ENCODE data around the gene HES2. TPM values are rescaled to one million over a fixed set of nuclear protein-coding genes. Genes with fewer than 3 reads are reported as not detected.

HES2 gene
- total RNA-seq, 1 donor from 2014 or later = 0.07 TPM

GRCh38 chr1:6385488-6386191, 34.1 kb downstream of the HES2 start:
- peak; percentile 31 for DNase-seq (ENCODE audit: low read depth, low spot score)
- TF ChIP-seq CTCF (conservative IDR thresholded peaks at IDR 0.05) = no peak
- Mint-ChIP-seq H3K27ac (ENCODE audit: unreplicated experiment) (peak overlapping the region; percentile 75), H3K27me3 (ENCODE audit: low read depth) (no peaks in the 10 kb centered on the region), H3K4me3 (peak overlapping the region; percentile 42), H3K4me1 (peaks cover 38% of the 10 kb centered on the region), H3K9me3 (peaks cover 2% of the 10 kb centered on the region), H3K36me3 (ENCODE audit: low read depth) (peaks cover 6% of the 10 kb centered on the region)

- H3K9me3 Mint-ChIP-seq = peaks cover 2% of the 10 kb centered on the region
- peak overlapping the region; percentile 75 for H3K27ac Mint-ChIP-seq (ENCODE audit: unreplicated experiment)
- no peak overlapping the region for H3K4me3 Mint-ChIP-seq
- H3K36me3 Mint-ChIP-seq (ENCODE audit: low read depth) = peaks cover 9% of the 10 kb centered on the region
- H3K4me1 Mint-ChIP-seq = peaks cover 36% of the 10 kb centered on the region
- no peak for DNase-seq (ENCODE audit: low read depth, low spot score)
- no peaks in the 10 kb centered on the region for H3K27me3 Mint-ChIP-seq (ENCODE audit: low read depth)
- TF ChIP-seq CTCF (conservative IDR thresholded peaks at IDR 0.05) = no peak
Observed at GRCh38 chr1:6384962-6385361, 34.8 kb downstream of the HES2 start.

- H3K9me3 Mint-ChIP-seq = peaks cover 2% of the 10 kb centered on the region
- H3K27me3 Mint-ChIP-seq (ENCODE audit: low read depth) = no peaks in the 10 kb centered on the region
Observed at GRCh38 chr1:6384135-6384534, 35.6 kb downstream of the HES2 start.

GRCh38 chr1:6380037-6380436, 39.7 kb downstream of the HES2 start:
- no peak for TF ChIP-seq CTCF (conservative IDR thresholded peaks at IDR 0.05)
- no peak for DNase-seq (ENCODE audit: low read depth, low spot score)
- Mint-ChIP-seq H3K36me3 (ENCODE audit: low read depth) (peaks cover 7% of the 10 kb centered on the region), H3K4me1 (peaks cover 7% of the 10 kb centered on the region), H3K27ac (ENCODE audit: unreplicated experiment) (no peak overlapping the region), H3K4me3 (no peak overlapping the region), H3K27me3 (ENCODE audit: low read depth) (no peaks in the 10 kb centered on the region), H3K9me3 (peaks cover 2% of the 10 kb centered on the region)

More at GRCh38 chr1:6384135-6384534, 35.6 kb downstream of the HES2 start:
- Mint-ChIP-seq H3K4me3 (no peak overlapping the region), H3K4me1 (peaks cover 31% of the 10 kb centered on the region), H3K36me3 (ENCODE audit: low read depth) (peaks cover 10% of the 10 kb centered on the region), H3K27ac (ENCODE audit: unreplicated experiment) (no peak overlapping the region)
- no peak for DNase-seq (ENCODE audit: low read depth, low spot score)
- no peak for TF ChIP-seq CTCF (conservative IDR thresholded peaks at IDR 0.05)

- H3K9me3 Mint-ChIP-seq = no peaks in the 10 kb centered on the region
- no peaks in the 10 kb centered on the region for H3K27me3 Mint-ChIP-seq (ENCODE audit: low read depth)
- DNase-seq (ENCODE audit: low read depth, low spot score) = no peak
- H3K4me3 Mint-ChIP-seq = no peak overlapping the region
- no peak for TF ChIP-seq CTCF (conservative IDR thresholded peaks at IDR 0.05)
- no peak overlapping the region for H3K27ac Mint-ChIP-seq (ENCODE audit: unreplicated experiment)
- peaks cover 7% of the 10 kb centered on the region for H3K36me3 Mint-ChIP-seq (ENCODE audit: low read depth)
- no peaks in the 10 kb centered on the region for H3K4me1 Mint-ChIP-seq
Observed at GRCh38 chr1:6378096-6378746, 41.5 kb downstream of the HES2 start.
